Activated T-cell treated with anti-CD3 and anti-CD28 coated beads, Interleukin-2, amount 50 U/mL, for 72 hours (primary cell): Measurements from ENCODE around the gene UBTD1. TPM values are rescaled to one million over a fixed set of nuclear protein-coding genes. Genes with fewer than 3 reads are reported as not detected.

Source experiments
- ATAC-seq, 2 donors: fragments of 150-1000 bp; cut with Tn5 transposase; replicated peaks in 1 of 2; 2 replicates each; pipeline ENCODE4 v1.10.0; 2021; ENCODE audit warnings: moderate library complexity in 2 of 2, mild to moderate bottlenecking in 1 of 2
- DNase-seq, 2 donors: peaks; one replicate each; pipeline ENCODE4 v3.0.0; 2021 to 2022; ENCODE audit warnings: mixed read lengths in 1 of 2
- H3K27ac Mint-ChIP-seq: one replicate; pipeline ENCODE4 v1.8.0; 2022; ENCODE audit warnings: mild to moderate bottlenecking, moderate library complexity, mixed read lengths
- H3K27me3 Mint-ChIP-seq: one replicate; pipeline ENCODE4 v1.8.0; 2022; ENCODE audit warnings: low read depth, mixed read lengths
- H3K36me3 Mint-ChIP-seq, 2 donors: one replicate each; pipeline ENCODE4 v1.8.0; 2022; ENCODE audit warnings: mixed read lengths in 2 of 2, mild to moderate bottlenecking in 1 of 2; ENCODE audit not compliant: insufficient read depth in 2 of 2
- H3K4me1 Mint-ChIP-seq: one replicate; pipeline ENCODE4 v1.8.0; 2022; ENCODE audit warnings: low read depth, mixed read lengths
- H3K4me3 Mint-ChIP-seq, 2 donors: one replicate each; pipeline ENCODE4 v1.8.0; 2022; ENCODE audit warnings: mild to moderate bottlenecking in 2 of 2, mixed read lengths in 2 of 2, moderate library complexity in 2 of 2
- H3K9me3 Mint-ChIP-seq, 2 donors: one replicate each; pipeline ENCODE4 v1.8.0; 2022; ENCODE audit warnings: mixed read lengths in 2 of 2
- total RNA-seq, 2 donors: library from RNA; stranded (reverse); gene quantifications; one replicate each; pipeline ENCODE4 v1.2.3, GENCODE V29; 2022

The UBTD1 gene
- 1 to 10 TPM; 3.7 to 4.1 TPM for total RNA-seq

- H3K9me3 Mint-ChIP-seq = no peaks in the 10 kb centered on the region
- ATAC-seq (peak; percentile 1 to 5), DNase-seq (peak; percentile 42 to 44)
- peak within 1 kb of the TSS; percentile 87 for H3K27ac Mint-ChIP-seq
- peaks cover 37% of the 10 kb centered on the region for H3K4me1 Mint-ChIP-seq
- peaks cover 1% of the 10 kb centered on the region in 2 donors for H3K36me3 Mint-ChIP-seq
- peak within 1 kb of the TSS; percentile 79 to 82 for H3K4me3 Mint-ChIP-seq
- H3K27me3 Mint-ChIP-seq = peaks cover 25% of the 10 kb centered on the region
Observed at GRCh38 chr10:97498841-97499560, at the start of gene UBTD1. TSS of gene UBTD1 (plus strand) at chr10:97498924. CDS start at chr10:97499204, 280 bp downstream.

GRCh38 chr10:97450828-97451227, 47.9 kb upstream of the UBTD1 start:
- Mint-ChIP-seq H3K27me3 (no peaks in the 10 kb centered on the region), H3K27ac (peak overlapping the region; percentile 36), H3K4me3 (no peak overlapping the region), H3K9me3 (no peaks in the 10 kb centered on the region), H3K4me1 (peaks cover 74% of the 10 kb centered on the region), H3K36me3 (peaks cover 4 to 5% of the 10 kb centered on the region in 2 donors)
- no peak for DNase-seq
- no peak for ATAC-seq

- Mint-ChIP-seq H3K4me3 (no peak overlapping the region), H3K27ac (peak overlapping the region; percentile 39), H3K4me1 (peaks cover 69% of the 10 kb centered on the region), H3K9me3 (no peaks in the 10 kb centered on the region), H3K27me3 (no peaks in the 10 kb centered on the region), H3K36me3 (peaks cover 2 to 7% of the 10 kb centered on the region in 2 donors)
- no peak for ATAC-seq
- no peak for DNase-seq
Observed at GRCh38 chr10:97451605-97452004, 47.1 kb upstream of the UBTD1 start.

GRCh38 chr10:97452352-97452751, 46.4 kb upstream of the UBTD1 start:
- ATAC-seq = no peak
- Mint-ChIP-seq H3K27ac (peak overlapping the region; percentile 39), H3K4me1 (peaks cover 62% of the 10 kb centered on the region), H3K36me3 (peaks cover 3 to 9% of the 10 kb centered on the region in 2 donors), H3K9me3 (no peaks in the 10 kb centered on the region), H3K4me3 (no peak overlapping the region), H3K27me3 (no peaks in the 10 kb centered on the region)
- no peak for DNase-seq

GRCh38 chr10:97454330-97455036, 44.2 kb upstream of the UBTD1 start:
- Mint-ChIP-seq H3K9me3 (no peaks in the 10 kb centered on the region), H3K27ac (peak overlapping the region; percentile 99), H3K27me3 (no peaks in the 10 kb centered on the region), H3K4me1 (peaks cover 47% of the 10 kb centered on the region), H3K36me3 (peaks cover 10 to 22% of the 10 kb centered on the region in 2 donors), H3K4me3 (peak overlapping the region; percentile 68 to 72)
- DNase-seq (peak; percentile 32 to 46), ATAC-seq (peak; percentile 77 to 85)

GRCh38 chr10:97456034-97456685, 42.6 kb upstream of the UBTD1 start:
- no peak overlapping the region for H3K4me3 Mint-ChIP-seq
- peak overlapping the region; percentile 99 for H3K27ac Mint-ChIP-seq
- DNase-seq = no peak
- no peaks in the 10 kb centered on the region for H3K27me3 Mint-ChIP-seq
- H3K36me3 Mint-ChIP-seq = peaks cover 12 to 28% of the 10 kb centered on the region in 2 donors
- H3K9me3 Mint-ChIP-seq = no peaks in the 10 kb centered on the region
- H3K4me1 Mint-ChIP-seq = peaks cover 36% of the 10 kb centered on the region
- ATAC-seq = no peak

GRCh38 chr10:97456686-97457065, 42.0 kb upstream of the UBTD1 start:
- Mint-ChIP-seq H3K4me1 (peaks cover 36% of the 10 kb centered on the region), H3K36me3 (peaks cover 12 to 28% of the 10 kb centered on the region in 2 donors), H3K27me3 (no peaks in the 10 kb centered on the region), H3K4me3 (no peak overlapping the region), H3K27ac (peak overlapping the region; percentile 58), H3K9me3 (no peaks in the 10 kb centered on the region)
- DNase-seq (no peak), ATAC-seq (no peak)

- H3K27ac Mint-ChIP-seq = peak overlapping the region; percentile 15
- H3K36me3 Mint-ChIP-seq = peaks cover 11 to 35% of the 10 kb centered on the region in 2 donors
- H3K27me3 Mint-ChIP-seq = no peaks in the 10 kb centered on the region
- ATAC-seq (no peak), DNase-seq (no peak)
- no peaks in the 10 kb centered on the region for H3K9me3 Mint-ChIP-seq
- H3K4me1 Mint-ChIP-seq = peaks cover 16% of the 10 kb centered on the region
- H3K4me3 Mint-ChIP-seq = no peak overlapping the region
Observed at GRCh38 chr10:97459111-97459510, 39.6 kb upstream of the UBTD1 start.

- no peaks in the 10 kb centered on the region for H3K27me3 Mint-ChIP-seq
- no peak overlapping the region for H3K4me3 Mint-ChIP-seq
- DNase-seq = no peak
- no peaks in the 10 kb centered on the region for H3K9me3 Mint-ChIP-seq
- peak overlapping the region; percentile 15 for H3K27ac Mint-ChIP-seq
- H3K4me1 Mint-ChIP-seq = peaks cover 8% of the 10 kb centered on the region
- peaks cover 11 to 41% of the 10 kb centered on the region in 2 donors for H3K36me3 Mint-ChIP-seq
- no peak for ATAC-seq
Observed at GRCh38 chr10:97459933-97460332, 38.8 kb upstream of the UBTD1 start.

- ATAC-seq (no peak), DNase-seq (no peak)
- Mint-ChIP-seq H3K27ac (no peak overlapping the region), H3K4me1 (no peaks in the 10 kb centered on the region), H3K9me3 (no peaks in the 10 kb centered on the region), H3K27me3 (no peaks in the 10 kb centered on the region), H3K4me3 (no peak overlapping the region), H3K36me3 (peaks cover 9 to 35% of the 10 kb centered on the region in 2 donors)
Observed at GRCh38 chr10:97462309-97462708, 36.4 kb upstream of the UBTD1 start.

- H3K27me3 Mint-ChIP-seq = no peaks in the 10 kb centered on the region
- ATAC-seq (peak; percentile 54 to 62), DNase-seq (peak; percentile 17 to 39)
- H3K9me3 Mint-ChIP-seq = no peaks in the 10 kb centered on the region
- H3K27ac Mint-ChIP-seq = peak overlapping the region; percentile 52
- peaks cover 5 to 30% of the 10 kb centered on the region in 2 donors for H3K36me3 Mint-ChIP-seq
- no peak overlapping the region for H3K4me3 Mint-ChIP-seq
- no peaks in the 10 kb centered on the region for H3K4me1 Mint-ChIP-seq
Observed at GRCh38 chr10:97463363-97464132, 35.2 kb upstream of the UBTD1 start.

GRCh38 chr10:97464226-97464625, 34.5 kb upstream of the UBTD1 start:
- H3K9me3 Mint-ChIP-seq = no peaks in the 10 kb centered on the region
- ATAC-seq = peak in 1 of 2 donors; percentile 11

More at GRCh38 chr10:97464226-97464625, 34.5 kb upstream of the UBTD1 start:
- Mint-ChIP-seq H3K27me3 (no peaks in the 10 kb centered on the region), H3K36me3 (peaks cover 3 to 24% of the 10 kb centered on the region in 2 donors), H3K4me3 (no peak overlapping the region), H3K4me1 (no peaks in the 10 kb centered on the region), H3K27ac (peak overlapping the region; percentile 52)
- no peak for DNase-seq
